Measurements from ENCODE around the gene FCF1.

- no peak for TF ChIP-seq CTCF (IDR thresholded peaks at IDR 0.05 in 8 of 11, conservative IDR thresholded peaks at IDR 0.05 in 3 of 11)
- no peak for TF ChIP-seq POLR2A (IDR thresholded peaks at IDR 0.05)
- no peak for TF ChIP-seq POLR2AphosphoS5 (IDR thresholded peaks at IDR 0.05)
These were observed 39.2 kb upstream of the FCF1 start for GRCh38 chr14:74673768-74674167.

Data from spleen (tissue), 7 donors.